Osteocyte (in vitro differentiated cells): Measurements from ENCODE around the gene IL22RA1. TPM values are rescaled to one million over a fixed set of nuclear protein-coding genes. Genes with fewer than 3 reads are reported as not detected.

Source experiments
- DNase-seq: peaks from one replicate; pipeline ENCODE4 v3.0.0; 2021; ENCODE audit warnings: mixed read lengths; ENCODE audit not compliant: unreplicated experiment; ENCODE audit errors: extremely low spot score
- H3K27ac Mint-ChIP-seq: one replicate; pipeline ENCODE4 v1.8.0; 2021; ENCODE audit warnings: mild to moderate bottlenecking, mixed read lengths; ENCODE audit not compliant: unreplicated experiment
- H3K27me3 Mint-ChIP-seq: one replicate; pipeline ENCODE4 v1.8.0; 2021; ENCODE audit warnings: mixed read lengths; ENCODE audit not compliant: unreplicated experiment
- H3K36me3 Mint-ChIP-seq: one replicate; pipeline ENCODE4 v1.8.0; 2021; ENCODE audit warnings: mixed read lengths; ENCODE audit not compliant: unreplicated experiment
- H3K4me1 Mint-ChIP-seq: one replicate; pipeline ENCODE4 v1.8.0; 2021; ENCODE audit warnings: mixed read lengths; ENCODE audit not compliant: unreplicated experiment
- H3K4me3 Mint-ChIP-seq: one replicate; pipeline ENCODE4 v1.8.0; 2021; ENCODE audit warnings: mild to moderate bottlenecking, moderate library complexity, mixed read lengths; ENCODE audit not compliant: unreplicated experiment
- H3K9me3 Mint-ChIP-seq: one replicate; pipeline ENCODE4 v1.8.0; 2021; ENCODE audit warnings: mixed read lengths; ENCODE audit not compliant: unreplicated experiment
- total RNA-seq: library from RNA; stranded (reverse); gene quantifications from 2 replicates; pipeline ENCODE4 v1.2.1, GENCODE V29; 2021
- TF ChIP-seq, protein P1 (sequence below): fragments of 200-600 bp; sonication (generic); IDR thresholded peaks from 2 replicates; pipeline ENCODE4 v1.5.0; 2021; ENCODE audit warnings: antibody characterized with exemption, mild to moderate bottlenecking, moderate library complexity

The IL22RA1 gene
- total RNA-seq, 1 donor from 2014 or later = not detected

DNA sequence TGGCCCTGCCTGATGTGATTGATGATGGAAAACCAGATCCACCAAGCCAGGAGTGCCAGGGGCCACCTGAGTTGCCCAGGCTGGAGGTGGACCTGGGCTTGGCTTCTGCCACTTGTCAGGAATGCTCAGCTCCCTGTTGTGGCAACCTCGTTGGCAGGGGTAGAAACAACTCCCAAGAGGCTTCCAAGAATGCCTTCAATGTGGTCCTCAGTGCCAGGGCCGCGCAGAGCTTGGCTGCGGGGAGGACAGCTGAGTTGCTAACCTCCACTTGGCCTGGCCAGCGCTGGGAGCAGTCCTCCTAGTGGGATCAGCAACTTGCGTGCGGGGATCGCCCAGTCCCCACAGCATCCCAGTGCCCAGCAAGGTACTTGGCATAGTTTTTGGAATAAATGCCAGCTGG is 40.0 kb downstream of the IL22RA1 start:
- no peak overlapping the region for H3K4me3 Mint-ChIP-seq
- peaks cover 19% of the 10 kb centered on the region for H3K4me1 Mint-ChIP-seq
- no peak overlapping the region for H3K27ac Mint-ChIP-seq
- TF ChIP-seq, protein P1, sequence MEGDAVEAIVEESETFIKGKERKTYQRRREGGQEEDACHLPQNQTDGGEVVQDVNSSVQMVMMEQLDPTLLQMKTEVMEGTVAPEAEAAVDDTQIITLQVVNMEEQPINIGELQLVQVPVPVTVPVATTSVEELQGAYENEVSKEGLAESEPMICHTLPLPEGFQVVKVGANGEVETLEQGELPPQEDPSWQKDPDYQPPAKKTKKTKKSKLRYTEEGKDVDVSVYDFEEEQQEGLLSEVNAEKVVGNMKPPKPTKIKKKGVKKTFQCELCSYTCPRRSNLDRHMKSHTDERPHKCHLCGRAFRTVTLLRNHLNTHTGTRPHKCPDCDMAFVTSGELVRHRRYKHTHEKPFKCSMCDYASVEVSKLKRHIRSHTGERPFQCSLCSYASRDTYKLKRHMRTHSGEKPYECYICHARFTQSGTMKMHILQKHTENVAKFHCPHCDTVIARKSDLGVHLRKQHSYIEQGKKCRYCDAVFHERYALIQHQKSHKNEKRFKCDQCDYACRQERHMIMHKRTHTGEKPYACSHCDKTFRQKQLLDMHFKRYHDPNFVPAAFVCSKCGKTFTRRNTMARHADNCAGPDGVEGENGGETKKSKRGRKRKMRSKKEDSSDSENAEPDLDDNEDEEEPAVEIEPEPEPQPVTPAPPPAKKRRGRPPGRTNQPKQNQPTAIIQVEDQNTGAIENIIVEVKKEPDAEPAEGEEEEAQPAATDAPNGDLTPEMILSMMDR = no peak
- H3K27me3 Mint-ChIP-seq = peaks cover 2% of the 10 kb centered on the region
- no peak for DNase-seq
- H3K9me3 Mint-ChIP-seq = no peaks in the 10 kb centered on the region
- no peaks in the 10 kb centered on the region for H3K36me3 Mint-ChIP-seq

DNA sequence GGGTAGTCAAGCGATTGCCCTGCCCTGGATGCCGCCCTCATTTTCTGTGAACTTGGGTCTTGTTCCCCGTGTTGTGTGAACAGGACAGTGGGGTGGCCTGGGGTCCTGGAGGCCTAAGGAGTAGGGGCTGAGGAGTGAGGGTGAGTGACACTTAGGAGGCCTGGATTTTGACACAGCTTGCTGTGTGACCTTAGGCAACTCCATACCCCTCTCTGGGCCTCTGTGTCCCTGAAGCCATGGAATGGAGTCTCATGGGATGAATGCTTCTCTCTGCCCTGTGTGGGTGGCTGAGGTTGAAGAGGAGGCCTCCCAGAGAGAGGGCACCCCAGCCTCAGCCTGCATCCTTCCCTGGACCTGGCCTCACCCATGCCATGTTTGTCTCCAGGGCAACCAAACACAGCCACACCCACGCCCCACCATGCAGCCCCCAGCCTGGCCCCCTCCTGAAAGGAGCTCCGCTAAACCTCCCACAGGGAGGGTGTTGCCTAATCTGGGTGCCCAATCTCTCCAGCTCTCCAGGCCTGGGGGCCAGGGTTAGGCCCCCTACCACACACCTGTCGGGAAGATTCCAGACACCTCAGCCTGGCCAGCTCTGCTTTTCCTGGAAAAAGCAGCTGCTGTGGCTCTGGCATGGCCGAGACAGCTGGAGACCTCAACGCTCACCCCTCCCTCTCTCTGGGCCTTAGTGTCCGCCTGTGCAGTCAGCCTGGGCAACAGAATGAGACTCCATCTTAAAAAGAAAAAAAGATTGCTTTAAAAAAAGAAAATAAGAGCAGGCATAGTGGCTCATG is 40.9 kb downstream of the IL22RA1 start:
- H3K9me3 Mint-ChIP-seq = no peaks in the 10 kb centered on the region
- H3K36me3 Mint-ChIP-seq = no peaks in the 10 kb centered on the region
- H3K4me3 Mint-ChIP-seq = no peak overlapping the region
- TF ChIP-seq, protein P1 = no peak
- peaks cover 10% of the 10 kb centered on the region for H3K4me1 Mint-ChIP-seq
- H3K27me3 Mint-ChIP-seq = peaks cover 2% of the 10 kb centered on the region
- H3K27ac Mint-ChIP-seq = no peak overlapping the region
- DNase-seq = no peak

GRCh38 chr1:24100945-24101737 is 41.8 kb downstream of the IL22RA1 start:
- H3K27ac Mint-ChIP-seq = no peak overlapping the region
- H3K36me3 Mint-ChIP-seq = no peaks in the 10 kb centered on the region
- H3K4me3 Mint-ChIP-seq = no peak overlapping the region
- TF ChIP-seq, protein P1 = no peak
- H3K9me3 Mint-ChIP-seq = no peaks in the 10 kb centered on the region
- H3K4me1 Mint-ChIP-seq = peaks cover 9% of the 10 kb centered on the region
- DNase-seq = no peak
- peaks cover 6% of the 10 kb centered on the region for H3K27me3 Mint-ChIP-seq

- Mint-ChIP-seq H3K27ac (no peak overlapping the region), H3K36me3 (no peaks in the 10 kb centered on the region), H3K27me3 (peaks cover 15% of the 10 kb centered on the region), H3K4me3 (no peak overlapping the region), H3K9me3 (no peaks in the 10 kb centered on the region), H3K4me1 (peaks cover 4% of the 10 kb centered on the region)
- TF ChIP-seq, protein P1 = no peak
- no peak for DNase-seq
Observed at GRCh38 chr1:24098943-24099638, 43.8 kb downstream of the IL22RA1 start.

DNA sequence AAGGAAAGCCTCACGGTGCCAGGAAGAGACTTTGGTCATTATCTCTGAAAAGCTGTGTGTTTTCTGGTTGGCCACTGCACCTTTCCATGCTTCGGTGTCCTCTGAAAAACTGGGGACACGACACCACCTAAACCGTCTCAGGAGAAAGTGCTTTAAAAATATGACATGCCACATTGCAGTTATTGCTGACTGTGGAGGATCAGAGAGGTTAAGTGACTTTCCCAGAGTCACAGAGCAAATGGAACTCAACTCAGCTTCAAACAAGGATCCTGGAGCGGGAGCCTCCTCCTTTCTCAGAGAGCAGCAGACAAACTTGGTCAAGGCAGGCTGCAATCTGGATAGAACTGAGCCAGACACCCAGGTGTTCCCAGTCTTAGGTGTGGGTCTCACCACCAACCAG is 44.8 kb downstream of the IL22RA1 start:
- Mint-ChIP-seq H3K27me3 (peaks cover 15% of the 10 kb centered on the region), H3K36me3 (no peaks in the 10 kb centered on the region), H3K4me1 (peaks cover 4% of the 10 kb centered on the region), H3K27ac (no peak overlapping the region), H3K4me3 (no peak overlapping the region), H3K9me3 (no peaks in the 10 kb centered on the region)
- no peak for DNase-seq
- TF ChIP-seq, protein P1 = no peak
